ENCODE data around the gene PDE9A.

PDE9A gene

GRCh38 chr21:42767561-42767835 is 114.1 kb downstream of the PDE9A start:
- DNase-seq (ENCODE audit: low read depth in 2 of 2, low spot score in 1 of 2): no peak

- DNase-seq (ENCODE audit: low read depth in 2 of 2, low spot score in 1 of 2): no peak
Observed at GRCh38 chr21:42768324-42769121, 115.1 kb downstream of the PDE9A start.

DNA sequence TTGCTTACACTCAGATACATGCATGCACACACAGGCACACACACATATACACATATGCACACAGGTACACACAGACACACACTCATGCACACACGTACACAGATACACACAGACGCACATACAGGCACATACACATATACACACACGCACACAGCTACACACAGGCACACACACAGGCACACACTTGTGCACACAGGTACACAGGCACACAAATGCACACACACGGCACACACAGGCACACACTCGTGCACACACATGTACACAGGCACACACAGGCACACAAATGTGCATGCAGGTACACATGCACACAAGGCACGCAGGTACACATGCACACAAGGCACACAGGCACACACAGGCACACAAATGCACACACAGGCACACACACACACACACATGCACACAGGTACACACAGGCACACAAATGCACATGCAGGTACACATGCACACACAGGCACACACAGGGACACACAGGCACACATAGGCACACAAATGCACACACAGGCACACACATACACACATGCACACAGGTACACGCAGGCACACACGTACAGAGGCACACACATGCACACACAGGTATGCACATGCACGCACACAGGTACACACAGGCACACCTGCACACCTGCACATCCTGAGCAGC is 115.9 kb downstream of the PDE9A start:
- no peak for DNase-seq (ENCODE audit: low read depth in 2 of 2, low spot score in 1 of 2)

GRCh38 chr21:42769820-42770716 is 116.6 kb downstream of the PDE9A start:
- no peak for DNase-seq (ENCODE audit: low read depth in 2 of 2, low spot score in 1 of 2)

DNA sequence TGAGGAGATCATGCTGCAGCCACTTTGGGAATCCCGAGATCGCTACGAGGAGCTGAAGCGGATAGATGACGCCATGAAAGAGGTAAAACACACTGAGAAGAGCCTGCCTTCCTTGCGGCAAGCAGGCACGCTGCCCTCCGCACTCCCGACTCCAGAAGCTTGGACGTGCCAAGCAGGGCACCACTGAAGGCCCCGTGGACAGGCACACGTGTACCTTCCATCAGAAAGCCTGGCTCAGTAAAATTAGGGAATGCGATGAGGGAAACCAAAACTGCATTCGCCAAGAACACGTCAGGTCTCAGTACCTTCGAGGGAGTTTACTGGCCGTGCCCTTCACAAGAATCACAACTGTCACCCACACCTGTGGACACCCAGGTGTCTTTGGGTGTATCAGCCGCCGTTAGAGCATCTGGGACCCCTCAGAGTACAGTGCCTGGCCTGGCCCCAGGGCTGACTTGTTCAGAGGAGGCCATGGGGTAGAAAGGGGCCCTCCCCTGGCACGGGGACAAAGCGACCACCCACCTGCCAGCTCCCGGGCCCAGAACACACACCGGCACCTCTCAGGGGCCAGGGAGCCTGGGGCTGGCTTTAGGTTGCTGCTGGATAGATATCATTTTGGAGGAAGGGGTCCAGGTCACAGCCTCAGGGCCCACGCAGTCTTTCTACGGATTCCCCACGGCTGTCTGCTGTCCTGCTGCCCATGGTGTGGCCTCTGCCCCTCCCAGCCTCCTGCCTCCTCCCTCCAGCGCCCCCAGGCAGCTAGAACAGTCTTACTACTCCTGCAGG is 117.5 kb downstream of the PDE9A start:
- no peak for DNase-seq (ENCODE audit: low read depth in 2 of 2, low spot score in 1 of 2)

- DNase-seq (ENCODE audit: low read depth in 2 of 2, low spot score in 1 of 2): no peak
Observed at GRCh38 chr21:42771503-42771805, 118.0 kb downstream of the PDE9A start.

- no peak for DNase-seq (ENCODE audit: low read depth in 2 of 2, low spot score in 1 of 2)
Observed at GRCh38 chr21:42775123-42775522, 121.7 kb downstream of the PDE9A start.

- no peak for DNase-seq (ENCODE audit: low read depth in 2 of 2, low spot score in 1 of 2)
Observed at GRCh38 chr21:42775891-42776290, 122.5 kb downstream of the PDE9A start.

GRCh38 chr21:42777064-42777756 is 123.8 kb downstream of the PDE9A start:
- no peak for DNase-seq (ENCODE audit: low read depth in 2 of 2, low spot score in 1 of 2)

- DNase-seq (ENCODE audit: low read depth in 2 of 2, low spot score in 1 of 2): no peak
Observed at GRCh38 chr21:42777757-42778344, 124.4 kb downstream of the PDE9A start.

GRCh38 chr21:42779431-42779861 is 126.0 kb downstream of the PDE9A start:
- DNase-seq (ENCODE audit: low read depth in 2 of 2, low spot score in 1 of 2): no peak

GRCh38 chr21:42780617-42781016 is 127.2 kb downstream of the PDE9A start:
- no peak for DNase-seq (ENCODE audit: low read depth in 2 of 2, low spot score in 1 of 2)

DNA sequence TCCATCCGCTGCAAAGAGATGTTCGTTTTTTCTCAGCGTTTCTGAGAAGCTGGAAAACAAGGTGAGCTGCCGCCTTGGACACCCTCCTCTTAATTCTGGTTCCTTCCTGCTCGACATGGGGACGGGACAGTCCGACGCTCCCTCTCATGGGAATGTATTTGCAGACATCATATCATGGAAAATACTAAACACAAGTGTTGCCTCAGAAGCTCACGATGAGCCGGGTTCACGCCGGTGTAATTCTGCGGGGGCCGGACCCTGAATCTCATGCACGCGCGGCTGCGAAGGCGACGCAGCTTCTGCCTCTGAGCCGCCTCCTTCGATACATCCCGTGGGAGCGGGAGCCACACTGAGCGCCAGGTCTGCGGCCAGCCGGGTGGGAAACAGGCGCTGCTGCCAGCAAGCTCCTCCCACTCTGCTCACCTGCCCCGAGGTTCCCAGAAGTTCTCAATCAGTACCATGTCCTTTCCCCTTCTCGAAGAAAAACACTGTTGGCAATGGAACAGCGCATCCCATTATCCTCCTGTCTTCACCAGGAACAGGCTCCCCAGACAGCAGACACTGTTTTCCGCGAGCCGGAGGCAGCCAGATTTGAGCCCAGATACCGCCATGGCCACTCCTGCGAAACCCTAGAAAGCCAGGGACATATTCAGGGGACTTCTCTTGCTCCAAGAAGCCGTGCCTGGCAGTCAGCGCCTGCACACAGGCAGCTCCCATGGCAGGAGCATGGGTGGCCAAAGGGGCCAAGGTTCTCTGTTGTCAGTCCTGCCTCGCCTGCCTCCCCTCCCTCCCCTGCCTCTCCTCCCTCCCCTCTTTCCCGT is 127.9 kb downstream of the PDE9A start:
- DNase-seq (ENCODE audit: low read depth in 2 of 2, low spot score in 1 of 2): no peak

- DNase-seq (ENCODE audit: low read depth in 2 of 2, low spot score in 1 of 2): no peak
Observed at GRCh38 chr21:42781971-42782722, 128.7 kb downstream of the PDE9A start.

DNA sequence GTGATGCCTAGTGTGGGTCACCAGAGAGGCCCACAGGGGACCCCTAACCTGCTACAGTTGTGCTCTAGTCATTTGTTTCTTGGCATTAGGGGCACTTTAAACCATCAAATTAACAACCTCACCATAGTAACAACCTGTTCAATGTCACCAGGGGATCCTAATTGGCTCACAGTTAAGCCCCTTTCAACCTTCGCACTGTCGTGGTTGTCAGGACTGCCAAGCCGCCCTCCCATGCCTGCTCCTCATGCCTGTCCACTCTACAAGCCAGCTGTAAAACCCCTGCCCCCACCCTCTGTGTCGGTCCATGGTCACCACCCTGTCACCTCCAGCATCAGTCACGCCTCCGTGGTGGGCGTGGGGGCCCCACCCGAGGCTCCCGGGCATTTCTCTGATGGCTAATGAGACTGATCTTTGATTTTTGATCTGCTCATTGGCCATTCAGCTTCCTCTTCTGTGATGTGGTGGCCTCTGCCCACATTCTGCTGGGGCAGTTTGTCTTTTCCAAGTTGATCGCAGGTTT is 129.4 kb downstream of the PDE9A start:
- DNase-seq (ENCODE audit: low read depth in 2 of 2, low spot score in 1 of 2): no peak

- no peak for DNase-seq (ENCODE audit: low read depth in 2 of 2, low spot score in 1 of 2)
Observed at GRCh38 chr21:42784276-42784675, 130.9 kb downstream of the PDE9A start.

DNA sequence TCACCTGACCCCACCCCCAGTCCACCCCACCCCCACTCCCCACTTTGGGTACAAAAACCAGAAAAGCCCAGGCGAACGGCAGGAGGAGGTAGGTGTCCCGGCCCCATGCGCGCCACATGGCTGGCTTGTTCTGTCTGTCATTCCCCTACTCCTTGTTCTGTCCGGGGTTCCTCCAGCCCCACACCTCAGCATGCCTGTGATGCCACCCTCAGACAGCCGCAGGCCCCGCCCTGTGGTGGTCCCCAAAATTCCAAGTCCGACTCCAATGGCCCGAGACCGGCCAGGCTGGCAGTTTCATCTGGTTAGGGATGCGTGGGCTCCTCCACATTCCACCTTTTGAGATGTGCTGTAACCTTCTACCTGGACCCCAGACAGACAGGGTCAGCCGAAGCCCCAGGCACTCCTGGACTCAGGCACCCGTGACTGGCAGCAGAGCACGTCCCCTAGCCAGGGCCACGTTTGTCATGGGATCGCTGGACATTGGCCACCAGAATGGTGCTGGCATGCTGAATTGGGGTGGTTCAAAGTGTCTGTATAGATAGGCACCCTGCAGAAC is 131.6 kb downstream of the PDE9A start:
- no peak for DNase-seq (ENCODE audit: low read depth in 2 of 2, low spot score in 1 of 2)

Data from stimulated activated CD8-positive, alpha-beta memory T cell treated with anti-CD3 and anti-CD28 coated beads, Interleukin-4, amount 100 ng/mL, for 1 hour (primary cell).